Ascending aorta (tissue), 2 donors: ENCODE results near the gene MLXIP. TPM values are rescaled to one million over a fixed set of nuclear protein-coding genes. Genes with fewer than 3 reads are reported as not detected.
"Not testable (repeated sequence)": the region's sequence is repeated elsewhere in the genome, so short reads cannot be mapped to it uniquely, and the experiment has no call there.

Experiments
- DNase-seq, 2 donors: peaks; one replicate each; pipeline ENCODE4 v3.0.0-alpha.2; 2019; ENCODE audit warnings: low spot score in 2 of 2
- H3K27ac ChIP-seq, 2 donors: fragments of 200-600 bp; sonication (generic); one replicate each; pipeline ENCODE4 v1.5.1; 2016 to 2017; ENCODE audit warnings: mild to moderate bottlenecking in 1 of 2
- H3K27me3 ChIP-seq: fragments of 200-600 bp; sonication (generic); one replicate; pipeline ENCODE4 v1.5.1; 2017
- H3K36me3 ChIP-seq, 2 donors: fragments of 200-600 bp; sonication (generic); one replicate each; pipeline ENCODE4 v1.5.1; 2016
- H3K4me1 ChIP-seq, 2 donors: fragments of 200-600 bp; sonication (generic); one replicate each; pipeline ENCODE4 v1.5.1; 2016 to 2017; ENCODE audit warnings: mild to moderate bottlenecking in 1 of 2
- H3K4me3 ChIP-seq, 2 donors: fragments of 200-600 bp; sonication (generic); one replicate each; pipeline ENCODE4 v1.5.1; 2016 to 2017; ENCODE audit warnings: mild to moderate bottlenecking in 1 of 2
- H3K9me3 ChIP-seq, 2 donors: fragments of 200-600 bp; sonication (generic); one replicate each; pipeline ENCODE4 v1.5.1; 2016
- CTCF ChIP-seq, 3 experiments: fragments of 200-600 bp in 2 of 3; fragments of 450-650 bp in 1 of 3; sonication (generic) in 2 of 3; IDR thresholded peaks; one replicate each; pipeline ENCODE4 v1.5.1; 2016 to 2019; ENCODE audit warnings: antibody characterized with exemption in 3 of 3, mild to moderate bottlenecking in 1 of 3, moderate library complexity in 1 of 3
- intact Hi-C: fragments of 100-400 bp; cut with DNase I; formaldehyde crosslinking; loops from one replicate; pipeline ENCODE4 v1.15.1; 2023
- total RNA-seq: library from RNA; depleted of rRNA; stranded (reverse); fragments of >200 nt; gene quantifications from one replicate; pipeline ENCODE4 v1.1.0, GENCODE V29; 2016

MLXIP gene
- total RNA-seq, 1 donor from 2014 or later, result 62.3 TPM

- Histone ChIP-seq H3K27ac (no peak within 1 kb of the TSS), H3K9me3 (no peaks in the 10 kb centered on the region), H3K36me3 (no peaks in the 10 kb centered on the region), H3K27me3 (no peaks in the 10 kb centered on the region), H3K4me1 (no peaks in the 10 kb centered on the region), H3K4me3 (no peak within 1 kb of the TSS)
- DNase-seq, result no peak
- intact Hi-C loops, result no loop called here
- no peak for TF ChIP-seq CTCF (IDR thresholded peaks at IDR 0.05)
These were observed 95.7 kb downstream of the MLXIP start, which contains the start of gene IL31 for GRCh38 chr12:122174155-122174845. IL31 (minus strand) TSS chr12:122174221; CDS start chr12:122174172, 49 bp downstream.

DNA sequence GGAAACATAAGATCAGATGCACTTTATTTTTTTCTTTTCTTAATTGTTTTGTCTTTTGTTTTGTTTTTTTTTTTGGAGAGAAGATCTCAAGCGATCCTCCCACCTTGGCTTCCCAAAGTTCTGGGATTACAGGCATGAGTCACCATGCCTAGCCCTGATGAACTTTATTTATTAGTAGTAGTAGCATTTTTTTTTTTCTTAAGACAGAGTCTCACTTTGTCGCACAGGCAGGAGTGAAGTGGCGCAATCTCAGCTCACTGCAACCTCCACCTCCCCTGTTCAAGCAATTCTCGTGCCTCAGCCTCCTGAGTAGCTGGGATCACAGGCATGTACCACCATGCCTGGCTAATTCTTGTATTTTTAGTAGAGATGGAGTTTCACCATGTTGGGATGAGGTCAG lies 97.9 kb downstream of the MLXIP start:
- H3K4me1 ChIP-seq, H3K27me3 ChIP-seq, H3K9me3 ChIP-seq, H3K4me3 ChIP-seq, DNase-seq, H3K27ac ChIP-seq, H3K36me3 ChIP-seq, intact Hi-C loops: not testable (repeated sequence)

GRCh38 chr12:122182887-122183587 lies 104.5 kb downstream of the MLXIP start, which contains the start of gene LRRC43:
LRRC43 (plus strand) TSS chr12:122183123; CDS start chr12:122183145, 22 bp downstream.
- no peaks in the 10 kb centered on the region for H3K36me3 ChIP-seq
- intact Hi-C loops, result no loop called here
- H3K27ac ChIP-seq, result no peak within 1 kb of the TSS
- H3K9me3 ChIP-seq, result no peaks in the 10 kb centered on the region
- peak within 1 kb of the TSS; percentile 53 to 72 for H3K4me3 ChIP-seq
- H3K4me1 ChIP-seq, result peaks cover 0 to 2% of the 10 kb centered on the region in 2 donors
- no peak for DNase-seq
- TF ChIP-seq CTCF (IDR thresholded peaks at IDR 0.05), result no peak
- no peaks in the 10 kb centered on the region for H3K27me3 ChIP-seq

GRCh38 chr12:122183588-122183940 lies 105.0 kb downstream of the MLXIP start:
- Histone ChIP-seq H3K4me3 (peak overlapping the region; percentile 53 to 72), H3K36me3 (no peaks in the 10 kb centered on the region), H3K27me3 (no peaks in the 10 kb centered on the region), H3K27ac (no peak overlapping the region), H3K9me3 (no peaks in the 10 kb centered on the region), H3K4me1 (peaks cover 0 to 2% of the 10 kb centered on the region in 2 donors)
- no peak for DNase-seq
- TF ChIP-seq CTCF (IDR thresholded peaks at IDR 0.05), result no peak
- intact Hi-C loops, result no loop called here

DNA sequence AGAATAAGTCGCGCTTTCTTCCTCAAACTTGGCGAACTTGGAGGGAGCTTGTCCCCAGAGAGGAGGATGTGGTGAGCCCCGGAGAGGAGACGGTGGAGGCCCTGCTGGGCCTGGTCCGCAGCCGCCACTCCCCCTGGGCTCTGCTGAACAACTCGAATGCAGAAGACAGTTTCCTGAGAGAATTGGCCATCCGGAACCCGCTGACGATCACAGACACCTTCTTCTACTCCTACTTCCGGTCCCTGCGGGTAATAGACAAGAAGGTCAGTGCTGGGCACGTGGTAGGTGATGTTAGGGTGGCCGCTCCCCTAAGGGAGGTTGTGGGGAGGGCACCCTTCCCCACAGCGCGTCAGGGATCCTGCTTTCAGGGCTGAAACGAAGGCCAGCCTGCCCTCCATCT lies 106.0 kb downstream of the MLXIP start:
- DNase-seq, result no peak
- Histone ChIP-seq H3K4me3 (no peak overlapping the region), H3K9me3 (no peaks in the 10 kb centered on the region), H3K27ac (no peak overlapping the region), H3K27me3 (no peaks in the 10 kb centered on the region), H3K4me1 (peaks cover 0 to 2% of the 10 kb centered on the region in 2 donors), H3K36me3 (no peaks in the 10 kb centered on the region)
- no peak for TF ChIP-seq CTCF (IDR thresholded peaks at IDR 0.05)
- intact Hi-C loops, result no loop called here

GRCh38 chr12:122185079-122185478 lies 106.5 kb downstream of the MLXIP start:
- H3K4me3 ChIP-seq, result no peak overlapping the region
- DNase-seq, result no peak
- no peaks in the 10 kb centered on the region for H3K27me3 ChIP-seq
- intact Hi-C loops, result no loop called here
- no peaks in the 10 kb centered on the region for H3K9me3 ChIP-seq
- TF ChIP-seq CTCF (IDR thresholded peaks at IDR 0.05), result no peak
- H3K36me3 ChIP-seq, result no peaks in the 10 kb centered on the region
- H3K4me1 ChIP-seq, result peaks cover 0 to 2% of the 10 kb centered on the region in 2 donors
- no peak overlapping the region for H3K27ac ChIP-seq
